DMS114 treated with DMSO at 0.1 percent for 48 hours (cell line): ENCODE results near the gene EFTUD2.

Source experiments
- DNase-seq: peaks from one replicate; lab custom pipeline; 2025; ENCODE audit not compliant: unreplicated experiment; lab: John Stamatoyannopoulos, UW

Gene EFTUD2

DNA sequence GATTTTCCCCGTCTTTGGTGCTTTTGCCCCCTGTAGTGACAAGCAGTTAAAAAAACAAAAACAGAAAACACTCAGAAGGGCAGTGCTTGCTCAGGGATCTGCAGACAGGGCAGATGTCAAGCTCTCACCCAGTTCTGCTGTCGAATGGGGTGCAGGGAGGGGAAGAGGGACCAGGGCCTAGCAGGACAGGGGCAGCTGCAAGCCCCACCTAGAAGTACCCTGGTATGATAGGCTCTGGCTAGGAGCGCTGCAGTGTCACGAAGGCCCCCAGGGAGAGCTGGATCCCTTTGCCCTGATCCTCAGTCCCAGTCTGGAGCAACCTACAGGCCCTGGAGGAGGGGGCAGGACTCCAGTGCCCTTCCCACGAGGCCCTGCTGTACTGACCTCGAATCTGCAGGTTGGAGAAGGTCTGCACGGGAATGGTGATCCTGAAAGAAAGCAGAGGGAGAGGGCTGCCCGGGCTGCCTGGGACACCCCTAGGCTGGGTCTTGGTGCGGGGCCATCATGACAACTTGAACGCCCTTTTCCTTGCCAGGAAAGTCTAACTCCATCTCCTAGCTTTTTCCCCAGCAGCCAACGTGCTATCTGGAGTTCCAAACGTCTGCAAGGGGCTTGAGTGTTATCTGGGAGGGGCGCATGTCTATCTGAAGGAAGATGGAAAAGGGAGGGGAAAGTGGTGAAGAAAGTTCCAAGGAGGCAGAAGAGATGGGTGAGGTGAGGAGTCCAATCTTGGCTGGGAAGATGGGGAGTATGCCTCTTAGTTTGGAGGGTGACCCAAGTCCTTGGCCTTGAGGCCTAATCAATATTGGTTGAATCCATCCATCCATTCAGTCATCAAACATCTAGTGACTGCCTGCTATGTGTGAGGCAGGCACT lies 11.2 kb upstream of the EFTUD2 start:
- DNase-seq, result no peak

- DNase-seq, result no peak
Observed at GRCh38 chr17:44909681-44910144, 10.5 kb upstream of the EFTUD2 start.

GRCh38 chr17:44908761-44909326 lies 9.6 kb upstream of the EFTUD2 start:
- no peak for DNase-seq

DNA sequence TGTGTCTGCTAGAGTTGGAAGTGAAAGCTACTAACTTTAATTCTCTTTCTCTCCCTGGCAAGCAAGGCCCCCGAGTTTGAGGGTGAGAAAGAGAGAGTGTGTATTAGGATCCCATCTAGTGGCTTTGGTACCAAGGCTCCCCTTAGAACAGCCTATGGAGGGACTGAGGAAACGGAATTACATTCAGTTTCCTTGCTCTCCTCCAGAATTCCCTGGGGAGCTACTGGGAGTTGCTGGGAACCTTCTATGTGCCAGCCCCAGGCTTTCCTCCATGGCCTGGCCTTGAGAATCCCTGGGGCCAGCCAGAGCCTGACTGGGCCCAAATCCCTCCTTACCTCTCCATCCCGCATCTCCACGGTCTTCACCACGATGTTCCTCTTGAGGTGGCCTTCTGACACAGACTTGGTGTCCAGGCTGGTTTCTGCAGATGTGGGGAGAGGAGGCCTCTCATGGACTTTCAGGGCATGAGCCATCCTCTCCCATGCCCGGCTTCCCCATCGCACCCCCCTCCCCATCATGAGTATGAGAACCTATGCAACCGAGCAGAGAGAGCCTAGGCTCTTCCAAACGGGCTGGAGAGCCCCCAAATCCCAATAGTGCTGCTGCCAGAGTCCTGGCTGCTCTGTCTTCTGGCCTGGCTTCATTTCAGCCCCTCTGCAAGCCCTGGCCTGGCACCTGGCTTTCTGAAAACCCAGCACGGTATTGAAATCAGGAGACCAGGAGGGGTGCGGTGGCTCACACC lies 8.7 kb upstream of the EFTUD2 start:
- no peak for DNase-seq

- DNase-seq, result no peak
Observed at GRCh38 chr17:44906763-44907728, 7.8 kb upstream of the EFTUD2 start.

- no peak for DNase-seq
Observed at GRCh38 chr17:44906010-44906646, 6.9 kb upstream of the EFTUD2 start.

DNA sequence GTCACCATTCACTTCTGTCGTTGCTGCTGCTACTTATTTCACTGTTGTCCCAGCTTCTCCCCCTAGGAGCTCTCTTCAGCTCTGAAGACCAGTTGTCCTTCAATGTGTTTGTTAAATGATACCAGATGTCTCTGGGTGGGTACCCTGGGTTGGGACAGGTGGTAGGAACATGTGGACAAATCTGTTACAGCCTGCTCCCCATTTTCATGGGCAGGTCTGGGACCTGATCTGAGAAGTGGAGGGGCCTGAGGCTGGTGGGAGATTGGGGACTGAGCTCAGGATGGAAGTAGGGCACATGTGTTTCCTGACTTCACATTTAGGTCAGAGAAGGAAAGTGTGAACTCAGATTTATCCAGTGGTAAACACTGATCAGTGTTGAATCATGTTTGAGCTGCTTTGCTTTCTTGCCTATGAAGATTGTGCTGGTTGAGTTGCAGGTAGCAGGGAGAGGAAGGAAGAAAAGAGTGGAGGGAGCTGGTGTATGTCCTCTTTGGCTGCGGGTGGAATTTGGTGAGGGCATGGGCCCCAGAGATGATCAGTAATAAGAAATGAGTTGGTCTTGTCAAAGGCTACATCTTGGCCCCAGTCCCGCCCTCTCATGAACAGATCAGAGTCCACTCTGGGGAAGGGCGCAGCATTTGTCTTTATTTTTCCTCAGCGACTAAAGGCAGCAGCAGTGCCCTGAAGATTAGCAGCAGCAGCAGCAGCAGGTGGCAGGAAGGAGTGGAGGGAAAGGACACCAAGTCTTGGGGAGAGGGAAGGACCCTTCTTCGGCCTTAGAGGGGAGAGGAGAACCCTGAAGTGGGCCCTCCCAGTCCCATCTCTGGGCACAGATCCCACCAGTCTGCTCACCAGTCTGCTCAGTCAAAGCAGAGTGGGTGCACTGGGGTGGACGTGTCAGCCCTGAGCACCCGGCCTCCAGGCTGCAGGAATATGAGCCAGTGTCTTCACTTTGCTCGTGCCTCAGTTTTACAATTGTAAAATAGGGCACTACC lies 6.1 kb upstream of the EFTUD2 start:
- DNase-seq, result no peak

- no peak for DNase-seq
Observed at GRCh38 chr17:44904001-44904984, 5.0 kb upstream of the EFTUD2 start.

- no peak for DNase-seq
Observed at GRCh38 chr17:44903012-44903685, 3.9 kb upstream of the EFTUD2 start.

DNA sequence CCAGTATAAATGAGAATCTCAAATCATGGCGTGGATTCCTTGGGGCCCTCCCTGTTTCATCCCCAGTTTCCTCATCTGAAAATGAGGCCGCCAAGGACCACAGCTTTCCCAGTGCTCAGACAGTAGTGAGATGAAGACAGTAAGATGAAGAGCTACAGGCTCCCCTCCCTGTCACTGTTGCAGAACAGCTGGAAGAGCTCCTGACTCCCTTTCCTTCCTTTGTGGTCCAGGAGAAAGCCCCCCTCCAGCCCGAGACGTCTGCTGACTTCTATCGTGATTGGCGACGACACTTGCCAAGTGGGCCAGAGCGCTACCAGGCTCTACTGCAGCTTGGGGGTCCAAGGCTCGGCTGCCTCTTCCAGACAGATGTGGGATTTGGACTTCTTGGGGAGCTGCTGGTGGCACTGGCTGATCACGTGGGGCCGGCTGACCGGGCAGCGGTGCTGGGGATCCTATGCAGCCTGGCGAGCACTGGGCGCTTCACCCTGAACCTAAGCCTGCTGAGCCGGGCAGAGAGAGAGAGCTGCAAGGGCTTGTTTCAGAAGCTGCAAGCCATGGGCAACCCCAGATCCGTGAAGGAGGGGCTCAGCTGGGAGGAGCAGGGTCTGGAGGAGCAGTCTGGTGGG lies 3.0 kb upstream of the EFTUD2 start:
- no peak for DNase-seq

DNA sequence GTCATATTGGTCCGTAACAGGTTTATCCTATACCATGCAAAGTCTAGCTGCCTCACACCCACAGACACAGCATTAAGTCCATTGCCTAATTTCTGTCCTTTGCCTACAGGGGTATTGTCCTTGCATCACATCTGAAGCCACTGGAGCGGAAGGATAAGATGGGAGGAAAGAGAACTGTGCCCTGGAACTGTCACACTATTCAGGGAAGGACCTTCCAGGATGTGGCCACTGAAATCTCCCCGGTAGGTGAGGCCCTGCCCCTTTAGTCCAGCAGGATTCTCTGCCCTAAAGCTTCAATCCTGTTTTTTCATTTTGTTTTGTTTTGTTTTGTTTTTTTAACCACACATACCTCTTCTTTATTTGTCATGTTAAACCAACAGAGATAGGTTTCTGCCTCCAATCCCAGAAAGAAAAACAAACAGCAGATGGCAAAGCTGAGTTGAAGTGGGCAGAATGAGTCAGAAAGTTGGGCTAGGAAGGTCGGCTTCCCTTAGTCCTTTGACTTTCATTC lies 2.2 kb upstream of the EFTUD2 start:
- no peak for DNase-seq

GRCh38 chr17:44900894-44901293 lies 1.6 kb upstream of the EFTUD2 start:
- DNase-seq, result no peak

DNA sequence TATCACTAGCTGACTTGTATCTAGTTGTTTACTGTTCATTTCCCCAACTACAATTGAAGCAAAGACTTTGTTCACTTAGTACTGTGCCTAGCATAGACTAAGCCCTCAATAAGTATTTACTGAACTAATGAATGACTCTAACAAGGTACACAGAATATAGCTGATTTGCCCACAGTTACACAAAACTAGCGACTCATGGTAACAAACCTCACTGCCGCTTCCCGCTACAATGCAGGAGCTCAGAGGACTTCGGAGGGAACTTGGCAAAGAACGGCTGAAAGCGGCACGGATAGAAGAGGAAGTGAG lies 524 bp downstream of the EFTUD2 start:
- DNase-seq, result peak; percentile 34

- DNase-seq, result no peak
Observed at GRCh38 chr17:44894642-44895041, 4.6 kb downstream of the EFTUD2 start.

DNA sequence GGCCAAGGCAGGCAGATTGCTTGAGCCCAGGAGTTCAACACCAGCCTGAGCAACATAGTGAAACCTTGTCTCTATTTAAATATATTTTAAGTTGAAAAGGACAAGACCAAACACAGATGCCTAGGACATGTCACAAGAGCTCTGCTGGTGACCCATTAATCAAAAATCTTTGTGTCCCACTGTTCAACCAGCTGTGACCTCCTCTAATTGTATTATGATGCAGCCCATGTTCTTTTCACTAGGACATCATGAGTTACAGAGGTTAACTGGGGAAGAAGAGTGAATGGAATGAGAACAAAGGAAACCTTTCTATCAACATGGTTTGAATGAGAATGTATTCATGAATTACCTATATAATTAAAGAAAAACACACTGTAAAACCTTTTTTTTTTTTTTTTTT lies 7.0 kb downstream of the EFTUD2 start:
- DNase-seq, result no peak

- no peak for DNase-seq
Observed at GRCh38 chr17:44889003-44889402, 10.2 kb downstream of the EFTUD2 start.
